Mammary epithelial cell (primary cell): Measurements from ENCODE around the gene TM2D3.

Experiments
- EZH2 ChIP-seq: IDR thresholded peaks from 2 replicates; pipeline ENCODE4 v1.6.1; 2012; ENCODE audit warnings: low read length, inconsistent platforms, borderline replicate concordance
- TF ChIP-seq, protein P1 (sequence below), 2 donors: IDR thresholded peaks in 1 of 2; conservative IDR thresholded peaks in 1 of 2; 2 replicates each; pipeline ENCODE4 v1.5.1; 2011 to 2012; ENCODE audit warnings: inconsistent platforms in 2 of 2, low read length in 2 of 2, mild to moderate bottlenecking in 2 of 2, control low read depth in 1 of 2, low read depth in 1 of 2; ENCODE audit not compliant: insufficient read depth in 1 of 2; ENCODE audit errors: extremely low read depth in 1 of 2

DNA sequence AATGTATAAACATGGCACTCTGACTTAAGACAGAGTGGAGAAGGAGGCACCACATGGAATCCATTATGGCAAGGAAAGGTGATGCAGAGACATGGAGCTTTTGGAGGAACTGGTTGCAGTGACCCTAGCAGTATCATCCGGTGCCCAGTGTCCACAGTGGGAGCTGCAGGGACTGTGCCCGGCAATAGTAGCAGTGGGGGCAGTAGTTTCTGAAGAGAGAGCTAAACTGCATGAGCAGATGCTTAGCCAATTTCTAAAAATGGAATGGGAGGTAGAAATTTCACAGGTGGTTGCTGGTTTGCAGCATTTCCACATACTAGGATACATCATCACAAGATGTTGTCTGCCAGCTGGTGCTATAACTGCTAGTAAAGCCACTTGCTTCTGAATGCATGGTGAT, 7.8 kb upstream of the TM2D3 start:
- TF ChIP-seq, protein P1, sequence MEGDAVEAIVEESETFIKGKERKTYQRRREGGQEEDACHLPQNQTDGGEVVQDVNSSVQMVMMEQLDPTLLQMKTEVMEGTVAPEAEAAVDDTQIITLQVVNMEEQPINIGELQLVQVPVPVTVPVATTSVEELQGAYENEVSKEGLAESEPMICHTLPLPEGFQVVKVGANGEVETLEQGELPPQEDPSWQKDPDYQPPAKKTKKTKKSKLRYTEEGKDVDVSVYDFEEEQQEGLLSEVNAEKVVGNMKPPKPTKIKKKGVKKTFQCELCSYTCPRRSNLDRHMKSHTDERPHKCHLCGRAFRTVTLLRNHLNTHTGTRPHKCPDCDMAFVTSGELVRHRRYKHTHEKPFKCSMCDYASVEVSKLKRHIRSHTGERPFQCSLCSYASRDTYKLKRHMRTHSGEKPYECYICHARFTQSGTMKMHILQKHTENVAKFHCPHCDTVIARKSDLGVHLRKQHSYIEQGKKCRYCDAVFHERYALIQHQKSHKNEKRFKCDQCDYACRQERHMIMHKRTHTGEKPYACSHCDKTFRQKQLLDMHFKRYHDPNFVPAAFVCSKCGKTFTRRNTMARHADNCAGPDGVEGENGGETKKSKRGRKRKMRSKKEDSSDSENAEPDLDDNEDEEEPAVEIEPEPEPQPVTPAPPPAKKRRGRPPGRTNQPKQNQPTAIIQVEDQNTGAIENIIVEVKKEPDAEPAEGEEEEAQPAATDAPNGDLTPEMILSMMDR (conservative IDR thresholded peaks at IDR 0.05 in 1 of 2, IDR thresholded peaks at IDR 0.05 in 1 of 2; ENCODE audit: extremely low read depth in 1 of 2, insufficient read depth in 1 of 2, low read depth in 1 of 2, low read length in 2 of 2) = no peak
- no peak for TF ChIP-seq EZH2
